Fibroblast of pulmonary artery (primary cell): ENCODE data around the gene MAP4K3.
"Not testable (repeated sequence)": the region's sequence is repeated elsewhere in the genome, so short reads cannot be mapped to it uniquely, and the experiment has no call there.

ENCODE experiments used
- DNase-seq: peaks from one replicate; pipeline ENCODE4 v3.0.0-alpha.2; 2010; ENCODE audit warnings: low read depth
- H3K4me3 ChIP-seq: replicated peaks from 2 replicates; pipeline ENCODE4 v1.5.1; 2011; ENCODE audit warnings: low read depth, mild to moderate bottlenecking, control low read depth, low read length, moderate library complexity
- CTCF ChIP-seq: IDR thresholded peaks from 2 replicates; pipeline ENCODE4 v1.5.1; 2011; ENCODE audit warnings: mild to moderate bottlenecking, control low read depth, low read length, inconsistent platforms; ENCODE audit errors: missing control alignments

The MAP4K3 gene

GRCh38 chr2:39361511-39361910 is 75.6 kb downstream of the MAP4K3 start:
- TF ChIP-seq CTCF, result no peak
- no peak overlapping the region for H3K4me3 ChIP-seq
- DNase-seq, result no peak

GRCh38 chr2:39360342-39360741 is 76.7 kb downstream of the MAP4K3 start:
- DNase-seq, H3K4me3 ChIP-seq: not testable (repeated sequence)

- TF ChIP-seq CTCF, result no peak
- H3K4me3 ChIP-seq, result no peak overlapping the region
- no peak for DNase-seq
These were observed 77.5 kb downstream of the MAP4K3 start for GRCh38 chr2:39359453-39360038.

- no peak overlapping the region for H3K4me3 ChIP-seq
- no peak for TF ChIP-seq CTCF
- DNase-seq, result no peak
These were observed 80.0 kb downstream of the MAP4K3 start for GRCh38 chr2:39356922-39357639.

GRCh38 chr2:39350658-39351057 is 86.4 kb downstream of the MAP4K3 start:
- no peak overlapping the region for H3K4me3 ChIP-seq
- no peak for DNase-seq
- no peak for TF ChIP-seq CTCF

GRCh38 chr2:39338502-39338901 is 98.6 kb downstream of the MAP4K3 start:
- H3K4me3 ChIP-seq, result no peak overlapping the region
- TF ChIP-seq CTCF, result no peak
- DNase-seq, result no peak

GRCh38 chr2:39335930-39336329 is 101.2 kb downstream of the MAP4K3 start:
- no peak overlapping the region for H3K4me3 ChIP-seq
- DNase-seq, result no peak
- TF ChIP-seq CTCF, result no peak
